HG02763 (cell line): ENCODE data around the gene CDH8.

Experiments used
- ATAC-seq: cut with Tn5 transposase; IDR thresholded peaks from one replicate; pipeline ENCODE4 v1.9.1; 2021; ENCODE audit warnings: mild to moderate bottlenecking, moderate library complexity; ENCODE audit not compliant: unreplicated experiment

CDH8 gene

DNA sequence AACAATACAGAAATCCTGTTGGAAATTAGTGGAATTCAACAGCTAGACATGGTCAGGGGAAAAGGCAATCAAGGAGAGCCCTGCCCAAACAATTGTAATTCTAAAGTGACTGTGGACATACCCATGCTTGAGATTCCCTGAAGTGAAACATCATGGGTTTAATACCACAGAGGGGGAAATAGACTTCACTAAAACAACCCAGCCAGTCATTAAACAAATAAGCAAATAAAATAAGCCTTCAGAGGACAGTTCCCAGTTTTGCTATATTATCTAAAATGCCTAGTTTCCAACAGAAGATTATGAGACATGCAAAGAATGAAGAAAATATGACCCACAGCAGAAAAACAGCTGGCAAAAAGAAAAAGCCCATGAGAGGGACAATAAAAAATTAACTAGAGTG, 376.3 kb downstream of the CDH8 start:
- ATAC-seq, result no peak

DNA sequence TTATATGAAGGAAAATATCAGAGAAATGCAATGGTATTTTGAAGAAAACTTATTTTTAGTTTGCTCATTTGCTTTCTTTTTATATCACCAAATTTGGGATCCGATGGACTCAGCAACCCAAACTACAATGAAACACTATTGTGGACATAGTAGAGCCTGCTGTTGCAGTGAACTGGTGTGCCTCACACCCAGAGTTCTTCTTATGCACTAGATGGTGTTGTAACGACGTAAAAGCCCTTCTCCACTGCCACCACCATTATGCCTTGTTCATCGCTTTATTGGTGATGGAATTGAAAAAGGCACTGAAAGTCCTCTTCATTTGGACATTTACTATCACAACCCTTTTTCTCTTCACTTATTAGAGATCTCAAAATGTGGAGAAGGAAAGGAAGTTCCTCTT, 381.3 kb downstream of the CDH8 start:
- ATAC-seq, result no peak

DNA sequence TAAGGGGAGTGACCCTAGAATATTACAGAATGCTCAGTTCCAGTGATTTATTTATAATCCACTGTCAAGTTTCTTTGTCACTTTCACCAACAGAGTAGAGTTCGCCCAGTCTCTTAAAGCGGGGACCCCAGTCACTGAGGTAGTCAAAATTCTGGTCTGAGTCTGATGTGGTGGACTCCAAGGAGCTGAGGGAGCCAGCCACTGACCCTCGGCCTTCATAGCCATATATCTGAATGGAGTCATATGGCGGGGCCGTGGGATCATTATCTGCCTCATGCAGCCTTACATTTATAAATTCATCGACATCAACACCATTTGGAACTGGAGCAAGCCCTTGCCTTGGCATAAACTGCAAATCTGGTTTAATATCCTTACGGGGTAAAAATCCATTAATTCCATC, 382.7 kb downstream of the CDH8 start:
- no peak for ATAC-seq

DNA sequence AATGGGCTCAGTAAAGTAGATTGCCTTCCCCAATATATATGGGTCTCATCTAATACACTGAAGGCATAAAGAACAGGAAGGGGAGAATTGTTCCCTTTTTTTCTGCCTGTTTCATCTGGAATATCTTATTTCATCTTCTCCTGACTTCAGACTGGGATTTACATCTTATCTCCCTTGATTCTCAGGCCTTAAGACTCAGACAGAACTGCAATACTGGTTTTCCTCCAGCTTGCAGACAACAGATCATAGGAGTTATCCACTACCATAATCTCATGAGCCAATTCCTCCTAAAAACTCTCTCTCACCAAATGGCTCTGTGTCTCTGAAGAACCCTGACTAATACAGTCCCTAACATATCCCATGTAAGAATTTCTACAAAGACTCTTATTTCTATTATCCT, 390.7 kb downstream of the CDH8 start:
- no peak for ATAC-seq

DNA sequence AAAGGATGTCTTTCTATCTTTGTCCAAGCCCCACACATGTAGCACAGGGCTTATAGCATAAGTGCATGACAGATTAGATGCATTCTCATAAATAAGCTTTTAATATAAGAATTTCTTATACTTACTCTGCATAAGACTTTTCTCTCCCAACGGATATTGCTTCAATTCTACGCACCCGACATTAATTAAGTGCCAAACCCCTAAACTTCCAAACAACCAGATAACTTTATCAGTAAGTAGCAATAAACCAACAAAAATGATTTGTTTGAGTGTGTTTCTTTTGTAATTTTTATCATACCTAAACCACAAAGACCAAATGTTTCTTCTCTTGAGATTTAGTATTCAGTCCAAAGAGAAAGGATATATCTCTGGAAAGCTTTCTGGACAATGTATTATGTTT, 391.5 kb downstream of the CDH8 start:
- no peak for ATAC-seq

DNA sequence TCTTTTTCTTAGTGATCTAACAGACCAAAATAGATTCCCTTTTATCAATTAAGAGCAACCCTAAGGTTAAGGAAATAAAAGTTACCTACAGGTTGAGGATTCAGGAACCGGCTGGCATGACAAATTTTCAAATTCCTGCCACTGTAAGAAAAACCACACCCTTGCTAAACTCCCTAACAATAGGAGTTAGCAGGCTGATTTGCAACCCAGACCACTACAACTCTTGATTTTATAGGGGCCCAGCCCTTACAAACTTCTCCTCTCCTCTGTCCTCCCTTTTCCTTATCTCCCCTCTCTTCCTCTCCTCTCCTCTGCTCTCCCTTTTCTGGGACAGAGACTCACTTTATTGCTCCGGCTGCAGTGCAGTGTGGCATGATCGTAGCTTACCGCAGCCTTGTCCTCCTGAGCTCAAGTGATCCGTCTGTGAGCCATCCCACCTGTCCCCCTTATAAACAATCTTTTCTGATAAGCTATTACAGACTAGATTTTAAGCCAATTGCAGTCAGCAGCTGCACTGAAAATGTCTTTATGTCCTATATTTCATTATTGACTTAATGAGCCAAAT, 418.9 kb downstream of the CDH8 start:
- no peak for ATAC-seq

DNA sequence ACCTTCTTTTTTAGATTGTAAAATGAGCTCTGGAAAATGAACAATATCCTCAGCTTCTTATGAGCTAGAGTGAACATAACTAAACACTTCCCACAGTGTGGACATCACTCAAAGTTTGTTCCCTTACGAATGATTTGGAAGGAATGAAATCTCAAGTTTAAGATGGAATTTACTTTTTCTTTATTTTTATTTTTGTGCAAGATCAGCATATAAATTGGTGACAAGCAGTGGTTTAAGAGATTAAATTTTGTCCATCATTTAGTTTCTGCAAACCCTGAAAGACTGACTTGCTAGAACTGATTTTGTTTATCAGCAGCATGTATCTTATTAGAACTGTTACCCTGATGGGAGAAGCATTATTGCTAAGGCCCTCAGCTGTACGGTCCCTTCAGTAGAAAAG, 420.1 kb downstream of the CDH8 start:
- ATAC-seq, result no peak

DNA sequence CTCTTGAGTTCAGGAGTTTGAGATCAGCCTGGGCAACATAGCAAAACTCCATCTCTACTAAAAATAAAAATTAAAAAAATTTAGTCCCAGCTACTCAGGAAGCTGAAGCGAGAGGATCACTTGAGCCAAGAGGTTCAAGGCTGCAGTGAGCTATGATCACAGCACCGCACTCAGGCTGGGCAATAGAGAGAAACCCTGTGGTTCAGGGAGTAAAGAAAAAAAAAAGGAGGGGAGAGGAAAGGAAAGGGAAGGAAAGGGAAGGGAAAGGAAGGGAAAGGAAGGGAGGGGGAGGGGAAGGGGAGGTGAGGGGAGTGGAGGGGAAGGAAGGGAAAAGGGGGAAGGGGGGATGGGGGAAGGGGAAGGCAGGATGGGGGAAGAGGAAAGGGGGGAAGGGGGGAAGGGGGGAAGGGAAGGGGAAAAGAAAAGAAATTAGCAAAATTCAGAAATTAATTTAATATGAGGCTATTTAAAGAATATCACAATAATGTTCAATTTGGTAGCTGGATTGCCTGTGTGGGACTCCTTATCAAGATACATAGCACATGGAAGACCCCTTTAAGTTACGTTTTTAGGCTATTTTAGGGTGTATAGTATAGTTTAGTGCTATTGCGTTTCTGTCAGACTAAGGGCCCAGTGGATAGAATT, 424.3 kb downstream of the CDH8 start:
- ATAC-seq, result no peak

DNA sequence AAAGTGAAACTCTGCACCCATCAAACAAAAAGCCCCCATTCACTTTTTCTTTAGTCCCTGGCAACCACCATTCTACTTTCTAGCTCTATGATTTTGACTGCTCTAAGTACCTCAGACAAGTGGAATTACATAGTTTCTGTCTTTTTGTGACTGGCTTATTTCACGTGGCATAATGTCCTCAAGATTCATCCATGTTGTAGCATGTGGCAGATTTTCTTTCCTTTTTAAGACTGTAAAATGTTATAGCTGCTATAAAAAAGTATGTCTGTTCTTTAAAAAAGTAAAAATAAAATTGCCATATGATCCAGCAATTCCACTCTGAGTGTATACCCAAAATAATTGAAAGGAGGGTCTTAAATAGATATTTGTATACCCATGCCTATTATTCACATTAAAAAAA, 429.7 kb downstream of the CDH8 start:
- no peak for ATAC-seq
